Inflammatory macrophage treated with lipopolysaccharide for 1 hour (primary cell): Measurements from ENCODE around the gene ELMO1.
A peak's percentile ranks its signal among the peaks of the same experiment; 100 is the strongest.

Source experiments
- DNase-seq, 2 donors: peaks; one replicate each; pipeline ENCODE4 v3.0.0-alpha.2; 2020 to 2022

Gene ELMO1

GRCh38 chr7:36965625-36966024, 483.0 kb downstream of the ELMO1 start:
- DNase-seq = no peak

- no peak for DNase-seq
Observed at GRCh38 chr7:36964297-36964696, 484.4 kb downstream of the ELMO1 start.

- DNase-seq = peak in 1 of 2 donors; percentile 30
Observed at GRCh38 chr7:36962367-36962766, 486.3 kb downstream of the ELMO1 start.

- no peak for DNase-seq
Observed at GRCh38 chr7:36961693-36962092, 487.0 kb downstream of the ELMO1 start.

- DNase-seq = peak in 1 of 2 donors; percentile 28
Observed at GRCh38 chr7:36961097-36961496, 487.6 kb downstream of the ELMO1 start.

- DNase-seq = peak in 1 of 2 donors; percentile 30
Observed at GRCh38 chr7:36960105-36960504, 488.6 kb downstream of the ELMO1 start.

GRCh38 chr7:36958111-36958733, 490.4 kb downstream of the ELMO1 start:
- peak; percentile 75 to 87 for DNase-seq

- DNase-seq = no peak
Observed at GRCh38 chr7:36957620-36958019, 491.0 kb downstream of the ELMO1 start.

GRCh38 chr7:36956814-36957213, 491.9 kb downstream of the ELMO1 start:
- DNase-seq = no peak

- DNase-seq = no peak
Observed at GRCh38 chr7:36955456-36956129, 493.1 kb downstream of the ELMO1 start.

- peak; percentile 43 to 46 for DNase-seq
Observed at GRCh38 chr7:36951257-36951697, 497.4 kb downstream of the ELMO1 start.

- DNase-seq = peak; percentile 95 to 96
Observed at GRCh38 chr7:36949711-36950600, 498.7 kb downstream of the ELMO1 start.

GRCh38 chr7:36946401-36946739, 502.3 kb downstream of the ELMO1 start:
- no peak for DNase-seq

- no peak for DNase-seq
Observed at GRCh38 chr7:36945612-36946400, 502.9 kb downstream of the ELMO1 start.

GRCh38 chr7:36944838-36945237, 503.8 kb downstream of the ELMO1 start:
- no peak for DNase-seq

GRCh38 chr7:36943591-36944435, 504.9 kb downstream of the ELMO1 start:
- peak; percentile 22 to 48 for DNase-seq

- DNase-seq = no peak
Observed at GRCh38 chr7:36942955-36943354, 505.7 kb downstream of the ELMO1 start.

GRCh38 chr7:36942541-36942940, 506.1 kb downstream of the ELMO1 start:
- DNase-seq = no peak

GRCh38 chr7:36942025-36942424, 506.6 kb downstream of the ELMO1 start:
- DNase-seq = no peak

GRCh38 chr7:36941359-36941758, 507.3 kb downstream of the ELMO1 start:
- DNase-seq = no peak

- DNase-seq = no peak
Observed at GRCh38 chr7:36939816-36940215, 508.8 kb downstream of the ELMO1 start.
